GM12892 (cell line): ENCODE data around the gene CAMSAP3.

ENCODE experiments used
- POLR2A ChIP-seq: IDR thresholded peaks from 2 replicates; pipeline ENCODE4 v1.6.1; 2011; ENCODE audit warnings: low read depth, low read length, control low read depth
- POLR2AphosphoS5 ChIP-seq: IDR thresholded peaks from 2 replicates; pipeline ENCODE4 v1.6.1; 2011; ENCODE audit warnings: low read depth, low read length, control low read depth
- TAF1 ChIP-seq: IDR thresholded peaks from 2 replicates; pipeline ENCODE4 v1.6.1; 2011; ENCODE audit warnings: low read depth, mild to moderate bottlenecking, control low read depth, low read length, borderline replicate concordance

GRCh38 chr19:7558667-7559066 is 37.0 kb upstream of the CAMSAP3 start:
- no peak for TF ChIP-seq POLR2A
- no peak for TF ChIP-seq TAF1
- TF ChIP-seq POLR2AphosphoS5, result no peak
